GM19035 (cell line): ENCODE data around the gene ATF1.
A peak's percentile ranks its signal among the peaks of the same experiment; 100 is the strongest.

Experiments used
- ATAC-seq: cut with Tn5 transposase; IDR thresholded peaks from one replicate; pipeline ENCODE4 v1.9.1; 2021; ENCODE audit not compliant: unreplicated experiment

The ATF1 gene

GRCh38 chr12:50763639-50764285, at the start of gene ATF1:
Gene ATF1 (plus strand): TSS chr12:50764101. CDS start chr12:50780146, 16,045 bp downstream.
- peak; percentile 81 for ATAC-seq

- no peak for ATAC-seq
Observed at GRCh38 chr12:50715174-50715573, 48.7 kb upstream of the ATF1 start.

GRCh38 chr12:50718760-50719159, 45.1 kb upstream of the ATF1 start:
- ATAC-seq: no peak

DNA sequence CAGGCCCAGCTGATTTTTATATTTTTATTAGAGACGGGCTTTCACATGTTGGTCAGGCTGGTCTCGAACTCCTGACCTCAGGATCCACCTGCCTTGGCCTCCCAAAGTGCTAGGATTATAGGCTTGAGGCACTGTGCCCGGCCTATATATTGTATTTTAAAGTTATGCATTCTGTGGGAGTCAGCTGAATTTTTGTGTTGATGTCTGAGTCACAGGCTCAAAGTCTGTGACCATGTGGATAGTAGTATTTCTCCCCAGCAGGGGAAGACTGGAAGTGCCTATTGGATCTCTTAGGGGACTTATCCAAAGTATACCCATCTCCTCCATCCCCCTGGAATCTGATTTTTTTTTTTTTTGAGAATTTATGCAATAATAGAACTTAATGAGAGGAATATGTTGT, 43.8 kb upstream of the ATF1 start:
- no peak for ATAC-seq

DNA sequence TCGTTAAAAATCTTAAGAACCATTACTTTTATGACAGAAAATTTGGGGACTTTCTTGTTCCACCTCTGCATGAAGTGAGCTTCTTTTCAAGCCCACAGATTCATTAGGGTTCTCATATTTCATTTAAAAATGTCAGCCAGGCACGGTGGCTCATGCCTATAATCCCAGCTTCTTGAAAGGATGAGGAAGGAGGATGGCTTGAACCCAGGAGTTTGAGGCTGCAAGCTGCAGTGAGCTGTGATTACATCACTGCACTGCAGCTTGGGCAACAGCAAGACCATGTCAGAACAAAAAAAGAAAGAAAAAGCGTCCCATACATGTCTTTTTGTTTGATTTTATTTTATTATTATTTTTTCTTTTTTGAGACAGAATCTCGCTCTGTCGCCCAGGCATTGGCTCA, 43.4 kb upstream of the ATF1 start:
- no peak for ATAC-seq

DNA sequence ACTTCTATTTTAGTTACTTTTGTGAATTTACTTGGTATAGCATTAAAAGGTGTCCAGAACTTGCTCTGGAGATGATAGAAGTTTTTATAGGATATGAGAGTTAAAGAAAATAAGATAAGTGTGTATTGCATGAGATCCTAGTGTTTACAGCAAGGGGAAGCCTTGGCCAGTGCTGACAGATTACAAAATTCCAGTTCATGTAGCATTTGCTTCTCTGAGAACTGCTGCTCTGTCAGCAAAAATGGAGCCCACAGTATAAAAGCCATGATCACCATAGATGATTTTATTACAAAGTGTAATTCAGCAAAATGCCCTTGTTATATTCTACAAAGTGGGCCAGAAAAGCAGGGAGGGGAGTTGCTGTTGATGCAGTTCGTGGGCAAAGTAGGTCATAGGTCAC, 40.0 kb upstream of the ATF1 start:
- no peak for ATAC-seq

DNA sequence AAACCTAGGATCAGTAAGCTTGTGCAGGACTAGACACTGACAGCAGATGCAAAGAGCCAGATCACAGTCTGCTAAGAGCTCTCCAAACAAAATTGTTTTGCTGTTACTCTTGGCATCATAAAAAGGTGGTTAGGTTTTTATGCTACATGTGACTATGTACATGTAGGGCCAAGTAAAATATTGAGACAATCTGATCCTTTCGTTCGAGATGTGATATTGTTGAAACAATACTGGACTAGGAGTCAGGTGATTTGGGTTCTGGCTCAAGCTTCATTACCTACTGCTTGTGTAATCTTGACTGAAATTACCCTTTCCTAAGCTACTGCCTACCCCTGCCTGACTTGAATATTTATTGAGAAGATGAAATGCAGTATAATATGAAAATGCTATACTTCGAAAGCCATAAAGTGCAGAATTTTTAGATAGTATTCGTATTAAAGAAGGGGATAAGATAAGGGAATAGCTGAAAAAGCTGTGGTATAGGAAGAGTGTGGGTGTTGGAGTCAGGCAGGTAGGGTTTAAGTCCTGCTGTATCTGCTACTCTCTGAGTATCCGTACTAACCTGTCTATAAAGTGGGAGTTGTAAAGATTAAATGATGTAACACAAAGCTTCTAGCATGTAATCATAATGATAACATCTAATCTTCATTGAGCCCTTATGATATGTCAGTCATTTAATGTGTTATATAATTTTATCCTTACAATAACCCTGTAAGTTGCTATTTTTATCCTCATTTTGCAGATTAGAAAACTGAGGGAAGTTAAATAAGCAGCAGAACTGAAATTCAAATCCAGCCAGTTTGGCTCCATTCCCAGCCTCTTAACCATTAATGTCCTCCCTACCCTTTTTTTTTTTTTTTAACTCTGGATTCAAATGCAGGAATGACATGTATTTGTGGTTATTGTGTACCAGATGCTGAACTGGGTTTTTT, 38.6 kb upstream of the ATF1 start:
- ATAC-seq: no peak

DNA sequence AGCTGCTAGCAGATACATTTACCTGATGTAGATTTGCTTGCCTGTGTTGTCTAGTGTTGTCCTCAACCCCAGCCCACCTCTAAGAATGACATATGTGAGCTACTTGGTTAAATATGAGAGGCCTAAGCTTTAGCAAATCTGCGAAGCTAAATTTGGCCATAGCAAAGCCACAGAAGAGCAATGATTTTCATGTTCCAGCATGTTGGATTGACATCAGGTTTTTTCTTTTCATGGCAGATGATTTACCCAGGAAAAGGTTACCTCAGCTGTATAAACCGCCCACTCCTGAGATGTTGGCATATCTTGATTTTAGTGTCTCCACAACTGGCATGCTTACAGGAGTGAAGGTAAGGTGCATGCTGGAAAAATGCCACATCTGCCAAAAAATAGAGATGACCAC, 36.4 kb upstream of the ATF1 start:
- ATAC-seq: no peak

GRCh38 chr12:50728417-50728816, 35.5 kb upstream of the ATF1 start:
- no peak for ATAC-seq

DNA sequence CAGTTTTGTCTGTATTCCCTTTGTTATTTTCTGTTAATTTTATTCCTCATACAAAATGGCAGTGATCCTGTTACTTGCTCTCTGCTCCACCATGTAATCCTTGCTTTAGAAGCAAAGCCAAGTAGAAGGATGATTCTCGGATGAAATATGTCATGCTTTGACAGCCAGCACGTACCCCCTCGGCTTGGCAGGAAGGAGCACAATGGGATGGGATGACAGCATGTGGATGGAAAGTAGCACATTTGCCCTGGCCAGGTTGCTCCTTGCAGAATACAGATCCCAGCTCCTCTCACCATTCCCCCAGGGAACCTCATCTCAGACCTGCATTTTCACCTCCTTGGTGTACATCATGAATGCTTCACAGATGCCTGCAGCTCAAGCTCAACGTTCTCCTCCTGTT, 35.1 kb upstream of the ATF1 start:
- no peak for ATAC-seq

GRCh38 chr12:50732591-50732990, 31.3 kb upstream of the ATF1 start:
- no peak for ATAC-seq

- ATAC-seq: no peak
Observed at GRCh38 chr12:50733706-50734105, 30.2 kb upstream of the ATF1 start.

DNA sequence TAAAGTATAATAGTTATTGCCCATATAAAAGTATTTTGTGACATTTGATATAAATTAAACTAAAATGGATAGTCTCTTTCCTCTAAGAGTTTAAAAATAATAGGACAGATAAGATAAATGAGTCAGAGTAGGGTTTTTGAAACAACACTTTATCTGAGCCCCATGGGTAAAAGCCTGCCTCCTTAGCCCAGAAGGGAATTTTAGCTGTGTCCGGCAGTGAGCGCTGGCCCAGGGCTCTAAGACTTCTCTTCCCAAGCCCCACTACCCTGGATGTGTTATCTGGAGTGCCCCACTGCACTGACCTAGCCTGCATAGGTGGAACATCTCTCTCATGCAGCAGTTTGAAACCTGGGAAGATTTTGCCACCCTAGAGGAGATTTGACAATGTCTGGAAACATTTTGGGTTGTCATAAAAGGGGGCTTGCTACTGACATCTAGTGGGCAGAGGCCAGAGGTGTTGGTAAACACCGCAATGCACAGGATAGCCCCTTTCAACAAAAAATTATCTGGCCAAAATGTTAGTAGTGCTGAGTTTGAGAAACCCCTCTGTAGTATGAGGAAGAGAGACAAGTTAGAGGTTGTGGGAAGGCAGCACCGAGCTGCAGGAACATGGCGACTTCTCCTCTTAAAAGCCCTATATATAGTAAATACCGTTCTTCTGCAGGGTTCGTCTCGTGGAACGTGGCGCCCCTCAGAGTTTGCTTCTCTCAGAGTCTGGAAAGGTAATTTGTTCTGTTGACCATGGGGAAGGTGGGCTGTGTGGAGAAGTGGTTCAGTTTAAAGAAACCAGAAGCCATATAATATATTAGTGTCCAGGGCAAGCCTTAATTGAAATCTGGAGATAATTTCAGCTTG, 29.3 kb upstream of the ATF1 start:
- ATAC-seq: no peak

GRCh38 chr12:50739611-50740010, 24.3 kb upstream of the ATF1 start:
- ATAC-seq: no peak

DNA sequence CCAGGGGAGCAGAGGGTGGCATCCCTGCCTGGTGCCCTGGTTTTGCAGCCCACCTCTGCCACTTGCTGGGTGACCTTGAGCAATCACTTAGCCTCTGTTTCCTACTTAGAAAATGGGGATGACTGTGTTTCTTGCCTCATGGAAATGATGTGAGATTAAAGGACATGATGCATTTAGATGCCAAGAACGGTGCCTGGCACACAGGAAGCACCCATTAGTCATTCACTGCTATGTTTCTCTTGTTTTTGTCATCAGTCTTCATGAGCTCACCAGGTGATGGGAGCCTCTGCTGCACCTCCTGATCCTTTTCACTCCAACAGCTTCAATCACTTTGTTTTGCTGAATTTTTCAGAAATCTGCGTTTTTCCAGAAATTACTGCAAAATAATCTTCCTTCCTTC, 23.6 kb upstream of the ATF1 start:
- no peak for ATAC-seq

GRCh38 chr12:50742776-50743175, 21.1 kb upstream of the ATF1 start:
- ATAC-seq: no peak

GRCh38 chr12:50745861-50746260, 18.0 kb upstream of the ATF1 start:
- ATAC-seq: no peak

DNA sequence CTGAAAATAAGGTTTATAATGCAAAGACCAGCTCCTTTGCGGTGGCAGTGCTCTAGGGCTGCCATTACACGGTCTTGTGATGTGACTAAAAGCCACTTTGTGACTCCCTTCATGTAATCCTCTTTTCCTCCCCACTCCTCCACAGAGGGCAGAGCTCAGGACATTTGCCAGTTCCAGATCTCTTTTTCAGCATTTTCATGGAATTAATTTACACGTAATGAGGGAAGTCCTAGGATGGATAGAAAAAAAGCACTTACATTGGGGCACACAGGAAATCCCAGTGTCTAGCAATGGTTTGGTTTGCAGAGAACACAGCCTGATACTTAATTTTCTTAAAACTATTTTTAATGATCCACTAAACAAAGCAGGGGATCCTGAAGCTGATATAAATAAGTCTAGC, 17.5 kb upstream of the ATF1 start:
- ATAC-seq: no peak

GRCh38 chr12:50747817-50748216, 16.1 kb upstream of the ATF1 start:
- no peak for ATAC-seq

DNA sequence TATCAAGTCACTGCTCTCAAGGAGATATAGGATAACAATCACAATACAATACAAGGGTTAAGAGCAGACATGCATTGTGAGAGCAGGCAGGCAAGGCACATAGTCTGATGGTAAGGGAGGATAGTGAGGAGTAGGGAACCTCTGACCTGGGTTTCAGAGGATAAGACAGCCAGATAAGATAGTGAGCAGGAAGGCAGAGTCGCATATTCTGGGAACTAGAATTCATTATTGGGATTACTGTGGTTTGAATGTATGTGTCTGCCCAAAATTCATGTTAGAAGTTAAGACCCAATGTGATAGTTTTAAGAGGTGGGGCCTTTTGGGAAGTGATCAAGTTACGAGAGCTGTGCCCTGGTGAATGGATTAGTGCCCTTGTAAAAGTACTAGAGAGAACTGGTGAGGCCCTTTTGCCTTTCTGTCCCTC, 14.4 kb upstream of the ATF1 start:
- ATAC-seq: no peak

GRCh38 chr12:50750366-50750765, 13.5 kb upstream of the ATF1 start:
- no peak for ATAC-seq
